Epidermal melanocyte (primary cell): ENCODE results near the gene RSRC1.
"Not testable (repeated sequence)": the region's sequence is repeated elsewhere in the genome, so short reads cannot be mapped to it uniquely, and the experiment has no call there.

Experiments
- DNase-seq: peaks from one replicate; pipeline ENCODE4 v3.0.0; 2011; ENCODE audit warnings: low spot score; ENCODE audit not compliant: insufficient read length

The RSRC1 gene

DNA sequence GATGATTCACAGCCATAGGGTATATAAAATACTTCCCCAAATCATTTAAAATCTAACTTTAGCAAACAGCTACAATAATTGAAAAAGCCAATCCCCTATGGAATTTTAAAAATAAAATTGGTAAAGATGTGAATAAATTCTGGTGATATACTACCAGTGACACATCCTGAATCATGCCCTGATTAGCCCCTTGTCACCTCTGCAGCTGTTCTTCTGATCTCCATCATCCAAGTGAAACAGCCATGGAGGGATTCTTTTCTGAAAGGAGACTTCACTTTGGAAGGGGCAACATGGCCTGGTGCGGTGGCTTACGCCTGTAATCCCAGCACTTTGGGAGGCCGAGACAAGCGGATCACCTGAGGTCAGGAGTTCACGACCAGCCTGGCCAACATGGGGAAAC lies 345.5 kb downstream of the RSRC1 start:
- no peak for DNase-seq

GRCh38 chr3:158456114-158456513 lies 346.2 kb downstream of the RSRC1 start:
- no peak for DNase-seq

- no peak for DNase-seq
These were observed 348.6 kb downstream of the RSRC1 start for GRCh38 chr3:158458464-158458863.

DNA sequence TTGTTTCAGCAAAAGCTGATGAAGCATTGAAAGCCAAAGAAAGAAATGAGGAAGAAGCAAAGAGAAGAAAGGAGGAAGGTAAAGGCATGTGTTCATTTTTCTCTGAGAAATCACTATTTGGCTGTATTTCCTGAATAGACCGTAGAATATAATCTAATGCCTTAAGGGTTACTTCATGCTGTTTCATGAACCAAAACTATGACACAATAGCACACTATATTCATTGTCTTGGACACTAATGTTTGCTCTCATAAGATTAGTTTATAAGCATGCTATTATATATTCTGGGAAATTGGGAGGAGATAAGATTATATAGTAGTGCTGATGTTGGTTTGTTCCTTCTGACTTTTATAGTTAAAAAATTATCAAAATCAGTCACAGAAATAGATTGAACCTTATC lies 351.0 kb downstream of the RSRC1 start:
- no peak for DNase-seq

DNA sequence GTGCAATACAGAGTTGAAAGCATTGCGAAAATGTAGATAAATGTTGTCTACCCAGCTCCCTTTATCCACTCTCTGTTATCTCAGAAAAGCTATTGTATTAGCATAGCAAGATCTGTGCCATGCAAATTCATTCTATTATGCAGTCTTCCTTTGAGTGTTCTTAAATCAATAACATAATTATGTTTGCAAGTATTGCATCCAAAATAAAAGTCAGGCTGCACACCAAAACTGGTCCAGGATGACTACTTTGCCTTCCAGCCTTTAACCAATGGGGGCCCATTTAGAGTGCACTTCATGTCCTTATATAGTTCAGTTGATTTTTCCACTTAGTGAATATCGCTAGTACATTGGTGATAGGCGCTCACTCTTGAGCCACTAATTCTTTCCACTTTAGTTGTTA lies 353.7 kb downstream of the RSRC1 start:
- no peak for DNase-seq

GRCh38 chr3:158465074-158465473 lies 355.2 kb downstream of the RSRC1 start:
- no peak for DNase-seq

DNA sequence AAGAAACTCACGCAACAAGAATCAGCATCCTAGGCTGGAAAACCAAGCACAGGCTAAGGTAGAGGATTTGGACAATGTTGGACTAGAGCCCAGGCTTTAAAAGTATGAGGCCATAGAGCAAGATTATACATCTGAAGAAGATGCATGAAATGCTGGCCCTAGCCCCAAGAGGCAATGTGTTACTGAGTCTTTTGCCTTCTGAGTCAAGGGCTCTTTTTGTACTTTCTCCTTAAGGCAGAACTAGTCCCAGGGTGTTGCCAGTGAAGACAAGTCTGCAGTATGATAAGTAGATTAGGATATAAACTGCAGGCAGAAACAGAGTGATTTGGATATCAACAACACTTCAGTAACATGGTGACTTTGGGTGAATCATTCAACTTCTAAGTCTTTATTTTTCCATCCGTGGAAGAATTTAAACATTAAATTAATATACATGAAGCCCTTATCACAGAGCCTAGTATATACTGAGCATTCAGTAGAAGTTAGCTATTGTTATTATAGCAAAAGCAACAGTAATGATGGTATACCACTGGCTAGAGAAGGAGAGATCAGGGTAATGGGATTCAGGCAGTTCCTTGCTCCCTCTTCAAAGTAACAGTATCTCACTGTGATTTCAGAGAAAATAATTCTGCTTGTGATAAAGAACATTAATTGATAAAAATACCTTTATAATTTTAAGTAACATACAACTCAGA lies 361.2 kb downstream of the RSRC1 start:
- no peak for DNase-seq

GRCh38 chr3:158471639-158472294 lies 361.9 kb downstream of the RSRC1 start:
- no peak for DNase-seq

- no peak for DNase-seq
These were observed 369.2 kb downstream of the RSRC1 start for GRCh38 chr3:158479051-158479450.

GRCh38 chr3:158483701-158484235 lies 373.9 kb downstream of the RSRC1 start:
- no peak for DNase-seq

DNA sequence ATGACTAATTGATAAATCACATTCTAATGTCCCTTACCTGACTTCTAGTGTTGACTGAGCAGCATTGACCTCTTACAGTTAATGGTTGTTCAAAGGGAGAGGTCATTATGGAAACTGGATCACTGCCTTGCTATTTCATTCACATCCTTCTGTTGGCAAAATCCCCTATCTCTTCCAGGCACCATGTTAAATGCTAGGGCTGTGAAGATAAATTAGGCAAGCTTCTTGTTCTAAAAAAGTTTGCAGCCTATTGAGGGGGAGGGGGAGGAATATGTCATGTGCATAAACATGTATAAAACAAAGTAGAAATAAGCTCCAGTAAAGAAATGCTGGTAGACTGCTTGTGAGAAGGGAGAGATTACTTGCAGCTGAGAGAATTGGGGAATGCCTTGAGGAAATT lies 376.3 kb downstream of the RSRC1 start:
- DNase-seq = no peak

- no peak for DNase-seq
These were observed 378.8 kb downstream of the RSRC1 start for GRCh38 chr3:158488670-158489069.

- no peak for DNase-seq
These were observed 379.3 kb downstream of the RSRC1 start for GRCh38 chr3:158489181-158489580.

DNA sequence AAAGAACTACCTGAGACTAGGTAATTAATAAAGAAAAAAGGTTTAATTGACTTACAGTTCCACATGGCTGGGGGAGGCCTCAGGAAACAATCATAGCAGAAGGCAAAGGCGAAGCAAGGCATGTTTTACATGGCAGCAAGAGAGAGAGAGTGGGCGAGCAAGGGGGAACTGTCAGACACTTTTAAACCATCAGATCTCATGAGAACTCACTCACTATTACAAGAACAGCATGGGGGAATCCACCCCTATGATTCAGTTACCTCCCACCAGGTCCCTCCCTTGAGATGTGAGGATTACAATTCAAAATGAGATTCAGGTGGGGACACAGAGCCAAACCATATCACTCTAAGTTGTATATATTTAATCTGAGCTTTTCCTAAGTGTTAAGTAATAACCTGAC lies 382.1 kb downstream of the RSRC1 start:
- DNase-seq = no peak

- DNase-seq = no peak
These were observed 382.8 kb downstream of the RSRC1 start for GRCh38 chr3:158492685-158493084.

DNA sequence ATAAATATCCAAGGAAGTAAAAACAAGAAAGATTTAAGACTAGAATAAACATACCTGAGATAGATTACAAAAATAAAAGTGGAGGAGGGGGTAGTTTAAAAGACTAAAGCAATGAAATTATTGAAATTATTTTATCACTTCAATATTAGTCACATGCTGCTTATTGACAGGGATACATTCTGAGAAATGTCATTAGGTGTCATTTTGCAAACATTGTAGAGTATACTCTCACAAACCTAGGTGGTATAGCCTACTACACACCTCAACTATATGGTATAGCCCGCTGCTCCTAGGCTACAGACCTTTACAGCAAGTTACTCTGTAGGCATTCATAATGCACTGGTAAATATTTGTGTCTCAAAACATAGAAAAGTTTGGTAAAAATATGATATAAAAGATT lies 384.0 kb downstream of the RSRC1 start:
- DNase-seq = no peak

DNA sequence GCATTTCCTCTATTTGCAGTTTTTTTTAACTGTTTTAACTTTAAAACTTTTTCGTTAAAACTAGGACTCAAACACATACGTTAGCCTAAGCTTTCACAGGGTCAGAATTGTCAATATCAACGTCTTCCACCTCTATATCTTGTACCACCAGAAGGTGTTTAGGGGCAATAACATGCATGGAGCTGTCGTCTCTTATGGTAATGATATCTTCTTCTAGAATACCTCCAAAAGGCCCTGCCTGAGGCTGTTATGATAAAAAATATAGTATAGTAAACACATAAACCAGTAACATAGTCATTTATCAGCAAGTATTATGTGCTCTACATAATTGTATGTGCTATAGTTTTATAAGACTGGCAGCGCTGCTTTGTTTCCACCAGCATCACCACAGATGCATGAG lies 384.8 kb downstream of the RSRC1 start:
- DNase-seq = no peak

DNA sequence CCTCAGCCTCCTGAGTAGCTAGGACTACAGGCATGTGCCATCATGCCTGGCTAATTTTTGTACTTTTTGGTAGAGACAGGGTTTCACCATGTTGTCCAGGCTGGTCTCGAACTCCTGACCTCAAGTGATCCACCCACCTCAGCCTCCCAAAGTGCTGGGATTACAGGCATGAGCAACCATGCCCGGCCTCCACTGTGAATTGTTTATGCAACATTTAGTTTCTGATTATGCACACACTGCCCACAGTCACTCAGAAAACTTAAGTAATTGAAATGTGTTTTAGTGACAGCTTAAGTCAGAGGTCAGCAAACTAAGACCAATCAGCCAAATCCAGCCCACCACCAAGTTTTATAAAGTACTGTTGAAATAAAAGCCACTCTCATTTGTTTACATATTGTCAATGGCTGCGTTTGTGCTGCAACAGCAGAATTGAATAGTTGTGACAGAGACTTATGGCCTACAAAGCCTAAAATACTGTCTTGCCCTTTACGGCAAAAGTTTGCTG lies 385.6 kb downstream of the RSRC1 start:
- not testable (repeated sequence) for DNase-seq

DNA sequence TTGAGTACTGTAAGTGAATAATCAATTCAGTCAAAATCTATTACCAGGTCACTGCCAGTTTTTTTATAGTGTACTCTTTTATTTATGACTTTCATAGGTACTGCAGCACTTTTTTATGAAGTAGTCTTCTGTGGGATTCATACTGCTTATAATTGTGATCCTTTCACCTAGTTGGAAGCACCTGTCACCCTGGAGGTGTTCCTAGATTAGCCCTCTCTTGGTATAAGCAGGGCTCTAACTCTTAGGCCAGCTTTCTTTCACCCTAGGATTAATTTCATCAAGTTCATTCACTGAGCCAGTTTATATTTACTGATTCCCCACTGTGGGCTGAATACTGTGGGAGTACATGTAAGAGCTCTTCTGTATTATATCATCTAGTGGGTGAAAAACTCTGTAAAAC lies 395.2 kb downstream of the RSRC1 start:
- DNase-seq = no peak

DNA sequence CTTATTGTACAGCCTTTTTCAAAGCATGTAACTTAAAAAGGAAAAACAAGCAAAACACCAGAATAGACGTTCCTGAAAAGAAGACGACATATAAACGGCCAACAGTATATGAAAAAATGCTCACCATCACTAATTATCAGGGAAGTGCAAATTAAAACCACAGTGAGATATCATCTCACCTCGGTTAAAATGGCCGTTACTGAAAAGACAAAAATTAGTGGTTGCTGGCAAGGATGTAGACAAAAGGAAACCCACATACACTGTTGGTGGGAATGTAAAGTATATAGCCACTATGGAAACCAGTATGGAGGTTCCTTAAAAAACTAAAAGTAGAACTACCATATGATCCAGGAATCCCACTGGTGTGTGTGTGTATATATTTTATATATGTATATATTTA lies 396.6 kb downstream of the RSRC1 start:
- no peak for DNase-seq

DNA sequence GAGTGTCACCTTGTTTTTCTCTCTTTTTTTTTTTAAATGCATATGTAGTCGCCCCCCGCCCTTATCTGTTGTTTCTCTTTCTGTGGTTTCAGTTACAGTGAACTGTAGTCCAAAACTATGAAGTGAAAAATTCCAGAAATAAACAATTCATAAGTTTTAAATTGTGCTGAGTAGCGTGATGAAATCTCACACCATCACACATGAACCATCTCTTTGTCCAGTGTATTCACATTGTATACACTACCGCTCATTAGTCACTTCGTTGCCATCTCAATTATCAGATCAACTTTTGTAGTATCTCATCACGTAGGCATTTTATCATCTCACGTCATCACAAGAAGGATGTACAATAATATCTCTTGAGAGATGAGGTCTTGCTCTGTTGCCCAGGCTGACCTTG lies 398.6 kb downstream of the RSRC1 start:
- no peak for DNase-seq

GRCh38 chr3:158509891-158510290 lies 400.0 kb downstream of the RSRC1 start:
- no peak for DNase-seq

GRCh38 chr3:158516729-158517128 lies 406.8 kb downstream of the RSRC1 start:
- DNase-seq = not testable (repeated sequence)
